ENCODE data around the gene JMJD8.
A peak's percentile ranks its signal among the peaks of the same experiment; 100 is the strongest.

Gene JMJD8

DNA sequence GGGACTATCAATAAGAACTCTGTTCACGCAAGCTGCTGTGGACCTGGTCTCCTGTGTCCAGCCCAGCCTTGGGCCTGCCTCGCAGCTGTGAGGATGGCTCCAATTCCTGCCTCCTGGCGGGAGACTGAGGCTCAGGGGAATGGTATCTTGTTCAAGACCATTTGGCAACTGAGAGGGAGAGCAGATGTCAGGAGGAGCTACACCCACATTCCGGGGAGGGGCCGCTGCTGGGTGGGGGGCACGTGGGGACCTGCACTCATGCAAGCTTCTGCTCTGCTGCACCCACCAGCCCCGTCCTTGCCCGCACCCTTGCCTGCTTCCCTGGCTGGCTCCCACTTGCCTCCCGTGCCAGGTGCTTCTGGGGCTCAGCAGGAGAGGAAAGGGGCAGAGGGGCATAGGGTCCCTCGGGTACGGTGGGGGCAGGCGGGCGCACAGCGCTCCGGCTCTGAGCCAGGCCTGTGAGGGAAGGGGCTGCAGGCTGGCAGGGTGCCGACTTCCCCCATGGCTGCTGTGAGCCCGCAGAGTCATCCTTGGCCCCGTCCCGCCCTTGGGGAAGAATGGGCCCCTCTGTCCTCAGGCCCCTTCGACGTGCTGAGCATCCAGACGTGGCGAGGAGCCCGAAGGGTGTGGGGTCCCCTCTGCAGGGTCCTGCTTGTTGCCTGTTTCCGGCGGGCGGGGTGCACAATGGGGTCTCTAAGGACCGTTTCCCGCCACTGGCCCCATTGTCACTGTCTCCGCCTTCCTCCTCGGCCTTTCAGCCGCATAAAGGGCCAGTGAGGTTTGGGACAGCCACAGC, 33.5 kb upstream of the JMJD8 start:
- TF ChIP-seq GATA3 (IDR thresholded peaks at IDR 0.05; ENCODE audit: low read depth, low read length) = no peak
- TF ChIP-seq GATA2 (IDR thresholded peaks at IDR 0.05; ENCODE audit: low read depth, low read length) = no peak

DNA sequence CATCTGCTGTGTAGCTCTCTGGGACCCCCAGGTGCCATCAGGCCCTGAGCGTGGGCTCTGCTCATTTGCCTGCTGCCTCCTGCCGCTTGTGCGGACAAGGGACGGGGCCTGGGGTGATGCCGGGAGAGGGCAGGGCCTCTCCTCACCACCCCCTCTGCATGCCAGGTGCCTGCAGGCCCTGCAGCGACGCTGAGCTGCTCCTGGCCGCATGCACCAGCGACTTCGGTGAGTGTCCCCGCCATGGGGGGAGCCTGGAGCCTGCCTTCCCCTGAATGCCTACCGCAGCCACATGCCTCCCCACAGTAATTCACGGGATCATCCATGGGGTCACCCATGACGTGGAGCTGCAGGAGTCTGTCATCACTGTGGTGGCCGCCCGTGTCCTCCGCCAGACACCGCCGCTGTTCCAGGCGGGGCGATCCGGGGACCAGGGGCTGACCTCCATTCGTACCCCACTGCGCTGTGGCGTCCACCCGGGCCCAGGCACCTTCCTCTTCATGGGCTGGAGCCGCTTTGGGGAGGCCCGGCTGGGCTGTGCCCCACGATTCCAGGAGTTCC, 32.7 kb upstream of the JMJD8 start:
- no peak for TF ChIP-seq GATA2 (IDR thresholded peaks at IDR 0.05; ENCODE audit: low read depth, low read length)

DNA sequence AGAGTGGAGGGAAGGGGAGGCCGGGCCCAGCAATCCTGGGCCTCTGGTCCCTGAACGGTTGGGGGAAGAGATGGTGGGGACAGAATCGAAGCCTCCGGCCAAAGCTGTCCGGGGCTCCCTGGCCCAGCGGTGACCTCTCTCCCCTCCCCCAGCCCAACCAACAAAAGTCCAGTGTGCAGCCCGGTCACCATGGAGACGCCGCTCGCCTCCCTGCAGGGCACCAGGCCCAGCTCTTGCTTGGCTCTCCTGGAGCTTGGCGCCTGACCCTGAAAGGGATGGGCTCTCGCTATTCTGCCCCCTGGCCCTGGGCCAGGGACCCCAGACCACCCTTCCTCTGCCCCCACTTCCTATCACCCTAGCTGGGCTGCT, 32.0 kb upstream of the JMJD8 start:
- TF ChIP-seq GATA2 (IDR thresholded peaks at IDR 0.05; ENCODE audit: low read depth, low read length) = no peak
- no peak for TF ChIP-seq GATA3 (IDR thresholded peaks at IDR 0.05; ENCODE audit: low read depth, low read length)

DNA sequence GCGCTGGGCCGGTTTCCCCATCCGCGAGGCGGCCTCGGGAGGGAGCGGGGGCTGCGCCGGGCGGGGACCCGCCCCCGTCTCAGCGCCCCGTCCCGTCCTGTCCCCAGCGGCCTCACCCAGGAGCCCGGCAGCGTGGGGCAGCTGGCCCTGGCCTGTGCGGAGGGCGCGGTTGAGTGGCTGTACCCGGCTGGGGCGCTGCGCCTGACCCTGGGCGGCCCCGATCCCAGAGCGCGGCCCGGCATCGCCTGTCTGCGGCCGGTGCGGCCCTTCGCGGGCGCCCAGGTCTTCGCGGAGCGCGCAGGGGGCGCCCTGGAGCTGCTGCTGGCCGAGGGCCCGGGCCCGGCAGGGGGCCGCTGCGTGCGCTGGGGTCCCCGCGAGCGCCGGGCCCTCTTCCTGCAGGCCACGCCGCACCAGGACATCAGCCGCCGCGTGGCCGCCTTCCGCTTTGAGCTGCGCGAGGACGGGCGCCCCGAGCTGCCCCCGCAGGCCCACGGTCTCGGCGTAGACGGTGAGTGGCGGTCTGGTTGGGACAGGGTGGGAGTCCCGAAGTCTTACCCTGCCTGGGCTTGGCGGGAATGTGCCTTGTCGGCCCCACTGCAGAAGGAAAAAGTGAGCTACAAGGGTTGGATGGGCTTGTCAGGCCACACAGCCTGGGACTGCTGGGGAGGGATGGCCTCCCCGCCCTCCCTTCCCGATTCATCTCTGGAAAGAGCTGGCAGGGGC, 31.5 kb upstream of the JMJD8 start:
- TF ChIP-seq GATA3 (IDR thresholded peaks at IDR 0.05; ENCODE audit: low read depth, low read length) = no peak
- no peak for TF ChIP-seq GATA2 (IDR thresholded peaks at IDR 0.05; ENCODE audit: low read depth, low read length)

DNA sequence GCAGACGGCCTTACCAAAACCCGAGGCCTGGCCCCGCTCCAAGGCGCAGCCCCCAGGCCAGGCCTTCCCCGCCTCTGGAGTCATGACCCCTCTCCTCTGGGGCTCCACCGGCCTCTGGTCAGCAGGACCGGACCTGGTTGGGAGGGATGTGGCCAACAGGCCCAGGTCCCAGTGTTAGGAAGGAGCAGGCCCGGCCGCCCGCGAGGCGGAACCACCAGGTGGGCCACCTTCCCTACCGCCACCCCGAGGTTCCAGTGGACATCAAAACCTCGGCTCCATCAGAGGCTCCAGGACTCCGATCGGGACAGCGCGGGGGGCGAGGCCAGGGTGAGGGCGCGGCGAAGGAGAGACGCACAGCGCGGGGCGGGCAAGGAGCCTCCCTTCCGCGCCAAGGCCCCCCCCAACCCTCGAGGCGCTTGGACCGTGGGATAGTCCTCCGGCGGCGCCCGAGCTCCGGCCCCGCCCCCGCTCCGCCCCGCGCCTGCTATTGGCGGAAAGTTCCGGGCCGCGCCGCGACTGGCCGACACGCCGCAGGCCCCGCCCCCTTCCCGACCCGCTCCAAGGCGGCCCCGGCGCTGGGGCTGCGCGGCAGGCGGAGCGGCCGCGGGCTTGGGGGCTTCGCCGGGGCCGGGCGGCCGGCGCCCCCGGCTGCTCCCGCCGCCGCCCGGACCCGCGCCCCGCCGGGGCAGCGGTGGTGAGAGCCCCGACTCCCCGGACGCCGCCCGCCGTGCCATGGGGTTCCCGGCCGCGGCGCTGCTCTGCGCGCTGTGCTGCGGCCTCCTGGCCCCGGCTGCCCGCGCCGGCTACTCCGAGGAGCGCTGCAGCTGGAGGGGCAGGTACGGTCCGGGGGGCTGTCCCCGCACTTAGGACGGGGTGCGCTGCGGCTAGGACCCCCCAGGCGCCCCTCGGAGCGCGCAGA, 30.7 kb upstream of the JMJD8 start, which contains the start of gene METRN:
Gene METRN, plus strand, starts transcription at position 561 of the 919 bp plus-strand sequence. Its CDS starts 172 bp downstream, at position 733.
- TF ChIP-seq GATA3 (IDR thresholded peaks at IDR 0.05; ENCODE audit: low read depth, low read length) (no peak), GATA2 (IDR thresholded peaks at IDR 0.05; ENCODE audit: low read depth, low read length) (no peak)

DNA sequence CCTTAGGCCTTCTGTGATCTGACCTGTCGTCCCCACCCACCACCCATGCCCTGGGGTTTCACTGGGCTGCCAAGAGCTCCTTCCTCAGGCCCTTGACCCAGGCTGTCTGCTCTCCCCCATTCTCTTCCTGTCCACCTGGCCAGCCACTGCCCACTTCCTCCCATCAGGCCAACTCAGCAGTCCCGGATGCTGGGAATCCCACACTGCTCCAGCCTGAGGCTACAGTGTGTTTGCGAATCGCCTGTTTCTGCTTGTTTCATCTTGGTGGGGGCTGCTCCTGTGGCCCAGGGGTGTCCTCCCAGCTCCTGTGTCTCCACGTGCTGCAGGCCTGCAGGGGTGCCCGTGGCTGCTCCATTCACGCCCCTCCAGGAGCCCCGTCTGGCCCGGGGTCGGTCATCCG, 29.9 kb upstream of the JMJD8 start:
- TF ChIP-seq GATA2 (IDR thresholded peaks at IDR 0.05; ENCODE audit: low read depth, low read length) = no peak
- TF ChIP-seq GATA3 (IDR thresholded peaks at IDR 0.05; ENCODE audit: low read depth, low read length) = no peak

DNA sequence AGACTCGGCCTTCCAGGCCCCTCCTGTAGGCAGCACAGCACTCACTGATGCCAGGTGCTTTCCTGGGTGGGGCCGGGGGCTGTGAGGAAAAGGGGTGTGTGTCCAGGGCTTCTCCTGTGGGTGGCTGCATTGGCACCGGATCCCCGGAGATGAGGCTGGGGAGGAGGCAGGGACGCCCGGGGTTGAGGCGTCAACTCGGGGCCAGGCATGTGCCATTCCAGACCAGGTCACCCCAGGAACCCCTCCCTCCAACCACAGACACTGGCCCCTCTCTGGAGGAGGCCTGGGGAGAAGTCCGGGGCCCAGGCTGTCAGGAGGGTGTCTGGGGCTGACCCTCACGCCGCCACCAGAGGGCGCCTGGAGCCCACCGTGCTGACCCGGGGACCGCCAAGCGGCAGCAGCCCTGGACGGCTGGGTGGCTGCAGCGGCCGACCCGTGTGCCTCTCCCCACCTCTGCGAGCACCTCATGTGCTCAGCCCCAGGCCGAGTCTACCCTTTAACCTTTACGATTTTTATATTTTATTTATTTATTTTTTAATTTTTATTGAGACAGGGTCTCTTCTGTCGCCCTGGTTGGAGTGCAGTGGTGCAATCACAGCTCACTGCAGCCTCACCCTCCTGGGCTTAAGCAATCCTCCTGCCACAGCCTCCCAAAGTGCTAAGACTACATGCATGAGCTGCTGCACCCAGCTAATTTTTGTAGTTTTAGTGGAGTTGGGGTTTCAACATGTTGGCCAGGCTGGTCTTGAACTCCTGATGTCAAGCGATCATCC, 27.6 kb upstream of the JMJD8 start:
- no peak for TF ChIP-seq GATA3 (IDR thresholded peaks at IDR 0.05; ENCODE audit: low read depth, low read length)
- TF ChIP-seq GATA2 (IDR thresholded peaks at IDR 0.05; ENCODE audit: low read depth, low read length) = no peak

DNA sequence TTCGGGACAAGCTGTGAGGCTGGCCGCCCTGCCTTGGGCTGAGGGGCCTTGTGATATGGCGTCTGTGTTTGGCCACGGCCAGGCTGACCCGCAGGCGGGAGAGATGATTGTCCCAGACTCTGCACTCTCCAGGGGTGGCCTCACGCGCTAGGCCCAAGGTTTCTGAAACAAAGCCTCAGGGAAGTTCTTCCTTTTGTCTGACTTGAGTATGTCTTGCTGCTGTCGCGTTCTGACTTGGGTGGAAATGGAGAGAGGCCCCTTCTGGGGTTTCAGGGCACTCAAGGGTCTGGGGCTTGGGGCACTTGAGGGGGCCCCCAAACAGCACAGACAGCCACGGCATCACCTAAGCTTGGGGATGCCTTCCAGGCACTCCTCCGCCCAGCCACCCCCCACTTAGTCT, 26.9 kb upstream of the JMJD8 start:
- TF ChIP-seq GATA3 (IDR thresholded peaks at IDR 0.05; ENCODE audit: low read depth, low read length) (no peak), GATA2 (IDR thresholded peaks at IDR 0.05; ENCODE audit: low read depth, low read length) (no peak)

DNA sequence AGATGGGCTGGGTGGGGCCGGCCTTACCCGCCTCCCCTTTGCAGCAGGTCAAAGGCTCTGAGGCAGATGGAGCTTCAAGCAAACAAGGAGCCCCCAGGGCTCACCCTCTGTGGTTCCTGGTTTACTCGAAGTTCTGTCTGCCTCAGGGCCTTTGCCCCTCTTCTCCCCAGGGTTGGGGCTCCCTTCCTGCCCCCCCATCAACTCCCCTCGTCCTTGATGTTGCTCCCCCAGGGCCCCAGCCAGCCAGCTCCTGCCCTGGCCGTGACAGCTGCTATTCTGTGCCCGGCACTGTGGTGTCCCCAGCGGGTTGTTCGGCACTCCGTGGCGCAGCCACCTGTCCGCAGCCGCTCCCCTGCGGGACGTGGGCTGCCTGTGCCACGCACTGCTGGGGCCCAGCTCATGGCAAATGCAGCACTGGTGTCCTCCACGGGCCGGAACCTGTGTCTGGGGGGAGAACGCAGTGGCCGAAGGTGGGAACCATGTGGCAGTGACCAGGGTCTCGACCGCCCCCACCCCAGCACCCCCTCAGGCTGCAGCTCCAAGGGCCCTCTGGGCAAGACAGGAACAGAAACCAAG, 26.5 kb upstream of the JMJD8 start:
- TF ChIP-seq GATA3 (IDR thresholded peaks at IDR 0.05; ENCODE audit: low read depth, low read length) (no peak), GATA2 (IDR thresholded peaks at IDR 0.05; ENCODE audit: low read depth, low read length) (no peak)

DNA sequence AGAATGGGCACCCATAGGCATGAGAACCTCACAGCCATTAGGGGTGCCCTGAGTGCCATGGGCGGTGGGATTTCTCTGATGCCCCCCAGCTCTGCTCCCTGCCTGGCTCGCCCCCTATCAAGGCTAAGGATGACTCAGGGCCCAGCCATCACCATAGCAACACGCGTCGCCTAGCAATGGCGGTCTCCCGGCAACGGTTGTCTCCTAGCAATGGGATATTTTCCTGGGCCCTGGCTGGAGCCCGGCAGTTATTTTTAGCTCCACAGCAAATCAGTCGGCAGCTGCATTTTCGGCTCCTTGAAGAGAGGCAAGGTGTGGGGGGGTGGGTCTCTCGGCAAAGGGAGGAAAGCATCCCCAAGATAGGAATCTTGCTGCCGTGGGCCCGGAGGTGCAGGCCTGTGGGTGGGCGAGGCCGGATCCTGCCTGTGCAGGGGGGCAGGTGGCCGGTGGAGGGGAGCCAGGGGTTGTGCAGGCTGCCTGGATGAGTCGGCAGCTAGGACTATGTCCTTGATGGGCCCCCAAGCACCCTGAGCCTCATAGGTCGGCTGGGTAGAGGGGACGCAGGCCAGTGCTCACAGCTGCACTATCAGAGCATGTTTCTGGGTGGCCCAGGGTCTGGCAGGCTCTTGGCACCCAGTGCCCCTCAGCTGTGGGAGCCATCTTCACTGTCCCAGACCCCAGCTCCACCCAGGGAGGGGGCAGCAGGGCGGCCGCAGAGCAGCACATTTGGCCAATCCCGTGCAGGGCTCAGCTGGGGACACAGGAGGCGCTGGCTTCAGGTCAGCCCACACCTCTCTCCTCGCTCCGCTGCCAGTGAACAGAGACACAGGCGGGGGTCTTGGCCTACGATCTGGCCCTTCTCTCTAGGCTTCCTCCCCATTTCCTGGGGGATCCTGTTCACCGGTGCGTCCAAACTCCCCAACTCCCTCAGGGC, 25.7 kb upstream of the JMJD8 start:
- TF ChIP-seq GATA3 (IDR thresholded peaks at IDR 0.05; ENCODE audit: low read depth, low read length) = no peak
- TF ChIP-seq GATA2 (IDR thresholded peaks at IDR 0.05; ENCODE audit: low read depth, low read length) = peak; percentile 82

DNA sequence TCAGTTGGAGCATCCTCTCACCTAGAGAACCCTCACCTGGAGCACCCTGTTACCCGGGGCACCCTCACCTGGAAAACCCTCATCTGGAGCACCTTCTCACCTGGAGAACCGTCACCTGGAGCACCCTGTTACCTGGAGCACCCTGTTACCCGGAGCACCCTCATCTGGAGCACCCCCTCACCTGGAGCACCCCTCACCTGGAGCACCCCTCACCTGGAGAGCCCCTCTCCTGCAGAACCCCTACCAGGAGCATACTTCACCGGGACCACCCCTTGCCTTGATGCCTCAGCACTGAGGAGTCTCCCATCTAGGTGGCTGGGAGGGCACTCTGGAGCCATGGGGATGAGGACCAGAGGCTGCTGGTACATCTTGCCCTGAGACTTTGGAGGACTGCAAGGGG, 24.8 kb upstream of the JMJD8 start:
- no peak for TF ChIP-seq GATA3 (IDR thresholded peaks at IDR 0.05; ENCODE audit: low read depth, low read length)
- no peak for TF ChIP-seq GATA2 (IDR thresholded peaks at IDR 0.05; ENCODE audit: low read depth, low read length)

DNA sequence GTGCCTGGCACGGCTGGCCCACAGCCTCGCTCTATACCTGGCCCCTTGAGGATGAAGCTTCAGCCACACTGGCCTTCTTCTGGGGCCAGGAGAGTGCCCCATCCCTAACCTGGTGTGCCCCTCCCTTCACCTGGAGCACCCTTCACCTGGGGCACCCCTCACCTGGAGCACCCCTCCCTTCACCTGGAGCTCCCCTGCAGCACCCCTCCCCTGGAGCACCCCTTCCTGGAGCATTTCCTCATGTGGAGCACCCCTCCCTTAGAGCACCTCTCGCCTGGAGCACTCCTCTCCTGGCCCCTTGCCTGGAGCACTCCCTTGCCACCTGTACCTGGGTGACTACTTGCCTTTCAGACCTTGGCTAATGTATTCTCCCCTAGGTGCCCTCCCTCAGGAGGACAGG, 23.9 kb upstream of the JMJD8 start:
- TF ChIP-seq GATA3 (IDR thresholded peaks at IDR 0.05; ENCODE audit: low read depth, low read length) (no peak), GATA2 (IDR thresholded peaks at IDR 0.05; ENCODE audit: low read depth, low read length) (no peak)

Data from SH-SY5Y (cell line).